HEK293 (cell line): ENCODE results near the gene TMEM151A.

Experiments
- CTCF ChIA-PET: fragments of 350-600 bp; formaldehyde crosslinking; extraction: SDS; loops from one replicate; lab custom pipeline; 2021; ENCODE audit warnings: antibody characterized with exemption; lab: Yijun Ruan, JAX
- POLR2A ChIA-PET: fragments of 300-600 bp; formaldehyde crosslinking; extraction: SDS; loops from one replicate; lab custom pipeline; 2020; ENCODE audit warnings: antibody characterized with exemption, inconsistent platforms; lab: Yijun Ruan, JAX
- H3K27ac ChIP-seq: fragments of 200-500 bp; sonication (Bioruptor generic); 2 replicates; pipeline ENCODE4 v1.5.1; 2014; ENCODE audit warnings: low read depth, low read length, control low read depth, inconsistent platforms; ENCODE audit errors: extremely low read depth
- H3K36me3 ChIP-seq, 2 experiments: fragments of 200-500 bp in 1 of 2; sonication (Bioruptor generic) in 1 of 2; 1 replicate in 1 of 2; 2 replicates in 1 of 2; pipeline ENCODE4 v1.5.1; 2014 to 2017; ENCODE audit warnings: inconsistent platforms in 2 of 2, low read length in 2 of 2; ENCODE audit not compliant: control insufficient read depth in 2 of 2, insufficient read depth in 1 of 2
- H3K4me1 ChIP-seq: fragments of 200-500 bp; sonication (Bioruptor generic); 2 replicates; pipeline ENCODE4 v1.5.1; 2014; ENCODE audit warnings: mild to moderate bottlenecking, low read length, inconsistent platforms; ENCODE audit not compliant: control insufficient read depth, insufficient read depth
- H3K4me3 ChIP-seq: 2 replicates; pipeline ENCODE4 v1.5.1; 2011; ENCODE audit warnings: low read depth, mild to moderate bottlenecking, control low read depth, low read length, moderate library complexity
- H3K9me3 ChIP-seq: fragments of 200-500 bp; sonication (Bioruptor generic); 2 replicates; pipeline ENCODE4 v1.5.1; 2014; ENCODE audit warnings: low read depth, low read length, inconsistent platforms; ENCODE audit not compliant: control insufficient read depth, insufficient read depth
- EGR2 ChIP-seq: fragments of 450-650 bp; formaldehyde crosslinking; IDR thresholded peaks from 2 replicates; pipeline ENCODE4 v1.5.1; 2016; ENCODE audit warnings: low read depth, missing biosample characterization, missing genetic modification characterization
- SCRT2 ChIP-seq: fragments of 450-650 bp; formaldehyde crosslinking; IDR thresholded peaks from 2 replicates; pipeline ENCODE4 v1.5.1; 2016; ENCODE audit warnings: missing biosample characterization, missing genetic modification characterization
- SP2 ChIP-seq: fragments of 450-650 bp; formaldehyde crosslinking; IDR thresholded peaks from 2 replicates; pipeline ENCODE4 v1.5.1; 2016; ENCODE audit warnings: missing biosample characterization, missing genetic modification characterization
- ZFHX2 ChIP-seq: fragments of 450-650 bp; formaldehyde crosslinking; conservative IDR thresholded peaks from 2 replicates; pipeline ENCODE4 v1.5.1; 2016; ENCODE audit warnings: missing biosample characterization, missing genetic modification characterization
- ZIC2 ChIP-seq: fragments of 450-650 bp; formaldehyde crosslinking; IDR thresholded peaks from 2 replicates; pipeline ENCODE4 v1.5.1; 2016; ENCODE audit warnings: missing biosample characterization, missing genetic modification characterization
- ZNF221 ChIP-seq: fragments of 450-650 bp; formaldehyde crosslinking; IDR thresholded peaks from 2 replicates; pipeline ENCODE4 v1.5.1; 2017; ENCODE audit warnings: missing biosample characterization, missing genetic modification characterization, borderline replicate concordance
- ZNF223 ChIP-seq: fragments of 450-650 bp; formaldehyde crosslinking; IDR thresholded peaks from 2 replicates; pipeline ENCODE4 v1.5.1; 2016; ENCODE audit warnings: missing biosample characterization, missing genetic modification characterization
- ZNF280D ChIP-seq: fragments of 450-650 bp; formaldehyde crosslinking; IDR thresholded peaks from 2 replicates; pipeline ENCODE4 v1.5.1; 2016; ENCODE audit warnings: missing biosample characterization, missing genetic modification characterization
- ZNF350 ChIP-seq: fragments of 450-650 bp; formaldehyde crosslinking; IDR thresholded peaks from 2 replicates; pipeline ENCODE4 v1.5.0; 2017; ENCODE audit warnings: missing biosample characterization, mild to moderate bottlenecking, missing genetic modification characterization
- ZNF391 ChIP-seq: fragments of 450-650 bp; formaldehyde crosslinking; IDR thresholded peaks from 2 replicates; pipeline ENCODE4 v1.5.1; 2016; ENCODE audit warnings: low read depth, missing biosample characterization, missing genetic modification characterization, borderline replicate concordance
- ZNF398 ChIP-seq: fragments of 450-650 bp; formaldehyde crosslinking; IDR thresholded peaks from 2 replicates; pipeline ENCODE4 v1.5.1; 2017; ENCODE audit warnings: missing biosample characterization, missing genetic modification characterization
- ZNF560 ChIP-seq: fragments of 450-650 bp; formaldehyde crosslinking; IDR thresholded peaks from 2 replicates; pipeline ENCODE4 v1.5.1; 2017; ENCODE audit warnings: missing biosample characterization, missing genetic modification characterization, borderline replicate concordance
- ZNF621 ChIP-seq: fragments of 450-650 bp; formaldehyde crosslinking; IDR thresholded peaks from 2 replicates; pipeline ENCODE4 v1.5.1; 2017; ENCODE audit warnings: missing biosample characterization, missing genetic modification characterization
- ZNF701 ChIP-seq: fragments of 450-650 bp; formaldehyde crosslinking; IDR thresholded peaks from 2 replicates; pipeline ENCODE4 v1.5.1; 2016; ENCODE audit warnings: missing biosample characterization, missing genetic modification characterization
- ZSCAN5A ChIP-seq: fragments of 450-650 bp; formaldehyde crosslinking; IDR thresholded peaks from 2 replicates; pipeline ENCODE4 v1.5.1; 2016; ENCODE audit warnings: missing biosample characterization, missing genetic modification characterization
- TF ChIP-seq, protein P1 (sequence below): fragments of 450-650 bp; IDR thresholded peaks from 2 replicates; pipeline ENCODE4 v1.5.1; 2018; ENCODE audit warnings: missing biosample characterization, mild to moderate bottlenecking, missing genetic modification characterization
- TF ChIP-seq, protein P2 (sequence below): fragments of 450-650 bp; formaldehyde crosslinking; IDR thresholded peaks from 2 replicates; pipeline ENCODE4 v1.5.1; 2017; ENCODE audit warnings: missing biosample characterization, missing genetic modification characterization

TMEM151A gene

GRCh38 chr11:66261578-66261977 is 30.1 kb upstream of the TMEM151A start (continued):
- TF ChIP-seq SCRT2 (tag by site-specific recombination) (no peak), ZNF391 (tag by site-specific recombination) (no peak)

DNA sequence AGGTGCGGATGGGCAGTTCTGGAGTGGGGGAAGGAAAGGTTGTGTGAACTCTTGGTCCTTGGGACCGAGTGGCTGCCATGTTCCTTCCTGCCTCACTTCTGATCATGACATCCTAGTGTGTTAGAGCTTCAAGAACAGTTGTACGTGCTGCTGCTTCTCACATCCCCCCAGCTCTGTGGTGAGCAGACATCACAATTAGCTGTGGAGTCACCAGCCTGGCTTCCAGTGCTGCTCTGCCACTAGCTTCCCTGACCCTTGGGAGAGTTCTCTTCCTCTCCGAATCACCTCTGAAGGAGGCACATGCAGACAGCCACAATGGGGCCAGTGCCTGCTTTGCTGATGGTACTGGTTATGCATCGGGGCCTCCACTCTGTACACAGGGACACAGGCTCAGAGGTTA is 29.5 kb upstream of the TMEM151A start:
- POLR2A ChIA-PET: no interaction called here

More for the DNA sequence above, 29.5 kb upstream of the TMEM151A start:
- Histone ChIP-seq H3K4me3 (no peak overlapping the region), H3K9me3 (no peaks in the 10 kb centered on the region), H3K36me3 (peaks cover 3 to 79% of the 10 kb centered on the region in 2 experiments; a peak in 1 of 3 replicates), H3K4me1 (no peaks in the 10 kb centered on the region), H3K27ac (no peak overlapping the region)
- CTCF ChIA-PET: interaction anchor here (0.7 to 2.5 kb wide), 3 partner anchors 19 to 186 kb away, joined by 3 to 15 read pairs (median 4); no protein-coding TSS in a partner anchor
- TF ChIP-seq ZNF223 (tag by site-specific recombination) (no peak), ZFHX2 (tag by site-specific recombination) (no peak), ZIC2 (tag by site-specific recombination) (no peak), ZNF621 (tag by site-specific recombination) (no peak), ZNF398 (tag by site-specific recombination) (no peak), ZSCAN5A (tag by site-specific recombination) (no peak), ZNF350 (tag by site-specific recombination) (no peak), ZNF280D (tag by site-specific recombination) (no peak), ZNF560 (tag by site-specific recombination) (no peak), ZNF701 (no peak), ZNF221 (tag by site-specific recombination) (no peak), SP2 (tag by site-specific recombination) (no peak), EGR2 (no peak)
- TF ChIP-seq, protein P1, sequence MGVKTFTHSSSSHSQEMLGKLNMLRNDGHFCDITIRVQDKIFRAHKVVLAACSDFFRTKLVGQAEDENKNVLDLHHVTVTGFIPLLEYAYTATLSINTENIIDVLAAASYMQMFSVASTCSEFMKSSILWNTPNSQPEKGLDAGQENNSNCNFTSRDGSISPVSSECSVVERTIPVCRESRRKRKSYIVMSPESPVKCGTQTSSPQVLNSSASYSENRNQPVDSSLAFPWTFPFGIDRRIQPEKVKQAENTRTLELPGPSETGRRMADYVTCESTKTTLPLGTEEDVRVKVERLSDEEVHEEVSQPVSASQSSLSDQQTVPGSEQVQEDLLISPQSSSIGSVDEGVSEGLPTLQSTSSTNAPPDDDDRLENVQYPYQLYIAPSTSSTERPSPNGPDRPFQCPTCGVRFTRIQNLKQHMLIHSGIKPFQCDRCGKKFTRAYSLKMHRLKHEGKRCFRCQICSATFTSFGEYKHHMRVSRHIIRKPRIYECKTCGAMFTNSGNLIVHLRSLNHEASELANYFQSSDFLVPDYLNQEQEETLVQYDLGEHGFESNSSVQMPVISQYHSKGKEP (tag by site-specific recombination): no peak
- TF ChIP-seq, protein P2, sequence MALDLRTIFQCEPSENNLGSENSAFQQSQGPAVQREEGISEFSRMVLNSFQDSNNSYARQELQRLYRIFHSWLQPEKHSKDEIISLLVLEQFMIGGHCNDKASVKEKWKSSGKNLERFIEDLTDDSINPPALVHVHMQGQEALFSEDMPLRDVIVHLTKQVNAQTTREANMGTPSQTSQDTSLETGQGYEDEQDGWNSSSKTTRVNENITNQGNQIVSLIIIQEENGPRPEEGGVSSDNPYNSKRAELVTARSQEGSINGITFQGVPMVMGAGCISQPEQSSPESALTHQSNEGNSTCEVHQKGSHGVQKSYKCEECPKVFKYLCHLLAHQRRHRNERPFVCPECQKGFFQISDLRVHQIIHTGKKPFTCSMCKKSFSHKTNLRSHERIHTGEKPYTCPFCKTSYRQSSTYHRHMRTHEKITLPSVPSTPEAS (tag by site-specific recombination): no peak
